Measurements from ENCODE around the gene ADNP2.
A peak's percentile ranks its signal among the peaks of the same experiment; 100 is the strongest.

- TF ChIP-seq, protein P1, sequence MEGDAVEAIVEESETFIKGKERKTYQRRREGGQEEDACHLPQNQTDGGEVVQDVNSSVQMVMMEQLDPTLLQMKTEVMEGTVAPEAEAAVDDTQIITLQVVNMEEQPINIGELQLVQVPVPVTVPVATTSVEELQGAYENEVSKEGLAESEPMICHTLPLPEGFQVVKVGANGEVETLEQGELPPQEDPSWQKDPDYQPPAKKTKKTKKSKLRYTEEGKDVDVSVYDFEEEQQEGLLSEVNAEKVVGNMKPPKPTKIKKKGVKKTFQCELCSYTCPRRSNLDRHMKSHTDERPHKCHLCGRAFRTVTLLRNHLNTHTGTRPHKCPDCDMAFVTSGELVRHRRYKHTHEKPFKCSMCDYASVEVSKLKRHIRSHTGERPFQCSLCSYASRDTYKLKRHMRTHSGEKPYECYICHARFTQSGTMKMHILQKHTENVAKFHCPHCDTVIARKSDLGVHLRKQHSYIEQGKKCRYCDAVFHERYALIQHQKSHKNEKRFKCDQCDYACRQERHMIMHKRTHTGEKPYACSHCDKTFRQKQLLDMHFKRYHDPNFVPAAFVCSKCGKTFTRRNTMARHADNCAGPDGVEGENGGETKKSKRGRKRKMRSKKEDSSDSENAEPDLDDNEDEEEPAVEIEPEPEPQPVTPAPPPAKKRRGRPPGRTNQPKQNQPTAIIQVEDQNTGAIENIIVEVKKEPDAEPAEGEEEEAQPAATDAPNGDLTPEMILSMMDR (IDR thresholded peaks at IDR 0.05) = peak in 1 of 3 donors; percentile 38
- TF ChIP-seq POLR2A (IDR thresholded peaks at IDR 0.05) (no peak), POLR2AphosphoS5 (IDR thresholded peaks at IDR 0.05) (no peak)
Measured at GRCh38 chr18:80159713-80160636, 50.9 kb downstream of the ADNP2 start.
